GM18867 (cell line): ENCODE results near the gene CFAP20DC.
"Not testable (repeated sequence)": the region's sequence is repeated elsewhere in the genome, so short reads cannot be mapped to it uniquely, and the experiment has no call there.

Experiments
- ATAC-seq: cut with Tn5 transposase; IDR thresholded peaks from one replicate; pipeline ENCODE4 v1.9.1; 2021; ENCODE audit warnings: mild to moderate bottlenecking, moderate library complexity; ENCODE audit not compliant: unreplicated experiment

The CFAP20DC gene

DNA sequence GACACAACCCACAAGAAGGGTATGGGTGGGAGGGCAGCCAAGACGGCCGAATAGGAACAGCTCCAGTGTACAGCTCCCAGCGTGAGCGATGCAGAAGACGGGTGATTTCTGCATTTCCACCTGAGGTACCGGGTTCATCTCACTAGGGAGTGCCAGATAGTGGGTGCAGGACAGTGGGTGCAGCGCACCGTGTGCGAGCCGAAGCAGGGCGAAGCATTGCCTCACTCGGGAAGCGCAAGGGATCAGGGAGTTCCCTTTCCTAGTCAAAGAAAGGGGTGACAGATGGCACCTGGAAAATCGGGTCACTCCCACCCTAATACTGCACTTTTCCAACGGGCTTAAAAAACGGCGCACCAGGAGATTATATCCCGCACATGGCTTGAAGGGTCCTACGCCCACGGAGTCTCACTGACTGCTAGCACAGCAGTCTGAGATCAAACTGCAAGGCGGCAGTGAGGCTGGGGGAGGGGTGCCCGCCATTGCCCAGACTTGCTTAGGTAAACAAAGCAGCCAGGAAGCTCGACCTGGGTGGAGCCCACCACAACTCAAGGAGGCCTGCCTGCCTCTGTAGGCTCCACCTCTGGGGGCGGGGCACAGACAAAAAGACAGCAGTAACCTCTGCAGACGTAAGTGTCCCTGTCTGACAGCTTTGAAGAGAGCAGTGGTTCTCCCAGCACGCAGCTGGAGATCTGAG lies 243.1 kb downstream of the CFAP20DC start:
- not testable (repeated sequence) for ATAC-seq

DNA sequence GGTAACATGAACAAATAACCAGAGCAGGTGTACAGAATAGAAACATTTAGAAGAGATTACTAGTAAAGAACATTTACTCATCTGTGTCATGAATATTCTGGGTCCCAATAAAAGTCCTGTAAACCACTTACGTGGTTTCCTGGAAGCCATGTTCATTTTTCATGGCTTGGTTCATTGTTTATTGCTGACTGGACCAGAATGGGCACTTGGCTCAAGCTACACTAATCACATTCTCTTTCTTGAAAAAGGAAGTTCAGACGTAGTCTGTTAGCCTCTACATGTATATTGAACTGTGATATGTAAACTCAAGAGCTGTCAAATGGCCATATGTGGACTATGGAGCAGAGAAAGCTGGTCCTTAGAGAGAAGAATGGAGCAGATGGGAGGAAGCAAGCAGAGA lies 244.9 kb downstream of the CFAP20DC start:
- ATAC-seq = no peak

DNA sequence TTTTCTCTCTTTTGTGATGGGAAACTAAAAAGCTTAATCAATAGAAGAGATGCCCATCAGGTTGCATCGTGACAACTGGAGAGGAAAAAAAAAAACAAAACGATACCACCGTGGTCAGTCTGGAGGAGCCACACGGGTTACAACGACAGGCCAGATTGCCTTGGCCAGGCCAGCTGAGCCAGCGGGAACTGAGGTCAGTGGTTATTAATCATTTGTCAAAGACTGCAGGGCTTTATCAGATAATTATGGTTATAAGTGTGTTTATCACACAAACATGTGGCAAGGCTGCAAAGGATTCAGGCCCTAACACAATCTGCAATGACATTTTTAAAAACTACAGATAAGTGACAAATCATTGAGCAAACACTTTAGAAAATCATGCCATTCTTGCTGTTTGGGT lies 248.3 kb downstream of the CFAP20DC start:
- ATAC-seq = no peak

DNA sequence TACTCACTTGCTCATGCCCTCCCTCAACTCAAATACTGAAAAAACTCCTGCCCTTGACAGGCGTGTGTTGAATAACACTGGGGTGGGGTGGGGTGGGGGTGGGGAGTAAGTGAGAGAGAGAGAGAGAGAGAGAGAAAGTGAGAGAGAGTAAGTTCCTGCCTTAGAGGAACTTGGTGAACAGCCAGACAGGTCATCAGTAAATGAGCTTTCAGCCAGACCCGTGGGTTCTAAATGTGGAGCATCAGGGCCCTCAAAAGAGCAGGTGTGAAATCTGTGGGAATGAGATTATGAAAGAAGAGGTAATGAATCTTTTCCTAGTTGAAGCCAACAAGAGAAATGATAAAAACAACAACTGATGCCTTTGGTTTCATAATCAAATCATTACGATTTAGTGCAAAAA lies 248.9 kb downstream of the CFAP20DC start:
- no peak for ATAC-seq

DNA sequence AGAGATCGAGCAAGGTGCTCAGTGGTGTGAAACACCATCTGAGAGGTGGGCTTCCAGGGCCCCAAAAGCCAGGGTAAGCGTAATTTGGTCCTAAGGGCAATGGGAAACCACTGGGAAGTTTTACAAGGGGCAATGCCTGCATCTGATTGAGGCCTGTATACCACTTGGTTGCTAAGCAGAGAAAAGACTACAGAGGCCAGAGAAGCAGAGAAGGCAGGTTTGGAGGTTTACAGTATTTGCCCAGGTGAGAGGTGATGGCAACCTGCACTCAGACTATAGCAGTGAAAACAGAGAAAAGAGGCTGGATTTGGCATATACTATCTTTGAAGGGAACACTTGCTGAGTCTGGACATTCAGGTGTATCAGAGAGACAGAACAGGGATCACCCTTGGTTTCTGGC lies 249.8 kb downstream of the CFAP20DC start:
- no peak for ATAC-seq

DNA sequence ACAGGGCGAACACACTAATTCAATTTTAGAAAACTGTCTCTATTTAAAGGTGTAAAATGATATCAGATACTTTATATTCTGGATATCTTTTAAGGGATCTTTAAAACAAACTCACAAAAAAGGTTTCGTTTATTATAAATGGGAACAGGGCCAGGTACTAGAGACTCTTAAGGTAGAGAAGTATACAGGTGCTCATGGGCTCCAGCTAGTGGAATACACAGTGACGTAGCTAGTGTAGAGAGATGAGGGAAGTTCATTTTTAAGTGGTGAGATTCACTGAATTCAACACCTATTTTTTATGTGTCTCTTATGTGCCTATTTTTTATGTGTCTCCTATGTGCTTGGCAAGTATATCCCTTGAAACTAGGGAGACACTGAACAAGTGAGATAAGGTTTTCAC lies 250.6 kb downstream of the CFAP20DC start:
- ATAC-seq = no peak

DNA sequence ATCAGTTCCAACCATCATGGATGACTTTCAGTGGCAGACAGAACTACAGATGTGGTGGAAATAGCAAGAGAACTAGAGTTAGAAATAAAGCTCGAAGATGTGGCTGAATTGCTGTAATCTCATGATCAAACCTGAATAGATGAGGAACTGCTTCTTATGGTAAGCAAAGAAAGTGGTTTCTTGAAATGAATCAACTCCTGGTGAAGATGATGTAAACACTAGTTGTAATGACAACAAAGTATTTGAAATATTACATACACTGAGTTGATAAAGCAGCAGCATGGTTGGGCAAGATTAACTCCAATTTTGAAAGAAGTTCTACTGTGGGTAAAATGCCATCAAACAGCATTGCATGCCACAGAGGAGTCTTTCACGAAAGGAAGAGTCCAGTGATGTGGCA lies 251.5 kb downstream of the CFAP20DC start:
- no peak for ATAC-seq

DNA sequence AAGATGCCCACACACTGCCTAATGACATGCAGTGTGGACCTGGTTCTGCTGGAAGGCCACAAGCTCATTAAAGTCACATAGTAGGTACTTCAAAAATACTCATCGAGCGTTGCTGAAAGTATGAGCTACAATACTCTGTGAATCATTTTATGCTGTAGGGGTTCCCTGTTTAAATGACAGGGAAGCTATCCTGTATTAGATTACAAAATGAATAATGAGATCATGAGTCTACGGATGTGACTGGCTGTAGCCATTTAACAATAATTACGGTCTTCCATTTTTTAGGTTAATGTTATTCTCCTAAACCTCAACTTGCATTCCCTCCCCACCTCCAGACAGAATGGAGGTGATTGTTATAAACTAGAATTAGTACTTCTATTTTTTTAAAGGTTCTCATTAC lies 255.1 kb downstream of the CFAP20DC start:
- no peak for ATAC-seq

DNA sequence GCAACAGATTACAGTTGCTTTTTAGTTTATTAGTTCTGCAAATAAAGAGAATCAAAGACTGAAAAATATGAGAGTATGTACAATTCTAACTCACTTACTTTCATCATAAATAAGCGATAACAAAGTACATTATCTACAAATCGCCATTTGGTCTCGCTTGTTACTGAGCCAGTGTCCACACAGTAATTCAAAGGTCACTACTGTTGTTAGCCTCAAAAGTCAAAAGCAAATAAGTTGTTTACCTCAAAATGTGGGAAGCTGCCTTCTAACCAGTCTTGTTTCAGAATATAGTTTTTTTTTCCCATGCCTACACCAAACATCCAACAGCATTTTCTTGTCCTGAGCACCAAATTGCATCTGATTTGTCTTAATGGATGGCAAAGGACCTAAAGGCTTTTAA lies 255.9 kb downstream of the CFAP20DC start:
- no peak for ATAC-seq

DNA sequence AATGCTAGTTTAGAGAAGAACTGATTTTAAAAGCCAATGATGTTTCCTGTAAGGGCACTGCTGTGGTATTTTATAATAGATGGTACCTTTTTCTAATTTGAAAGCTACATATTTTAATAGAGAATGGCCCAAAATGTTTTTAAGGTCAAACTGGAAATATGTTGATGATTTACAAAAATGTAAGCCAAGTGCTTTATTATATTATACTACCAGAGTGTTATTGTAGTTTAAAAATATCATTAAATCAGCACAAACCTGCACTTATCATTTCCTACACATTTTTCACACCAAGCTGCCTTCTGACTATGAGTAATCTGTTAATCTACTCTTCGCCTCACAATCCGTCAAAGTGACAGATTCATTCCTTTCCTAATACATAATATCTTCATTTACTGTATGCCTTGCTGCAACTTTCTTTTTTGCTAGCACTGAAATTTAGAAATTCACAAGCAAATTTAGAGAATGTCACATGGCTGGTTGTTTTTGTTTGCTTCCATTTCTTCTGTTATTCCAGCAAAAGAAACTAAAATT lies 256.8 kb downstream of the CFAP20DC start:
- no peak for ATAC-seq

DNA sequence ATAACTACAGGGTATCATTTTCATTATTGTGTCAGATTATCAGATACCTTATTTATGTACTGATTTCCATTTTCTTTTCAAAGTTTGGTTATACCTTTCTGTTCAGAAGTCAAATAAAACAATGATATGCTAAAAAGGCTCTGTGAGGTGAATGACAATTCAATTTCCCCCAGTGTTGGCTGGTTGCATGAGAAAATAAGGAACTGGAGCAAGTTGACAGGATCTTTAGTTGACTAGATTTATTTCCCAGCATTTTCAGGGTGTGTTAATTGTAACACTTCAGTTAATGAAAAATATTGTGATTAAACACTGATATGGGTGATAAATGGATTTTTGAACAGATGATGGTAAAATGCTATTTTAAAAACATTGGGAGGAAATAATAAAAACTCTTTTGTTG lies 260.4 kb downstream of the CFAP20DC start:
- no peak for ATAC-seq

DNA sequence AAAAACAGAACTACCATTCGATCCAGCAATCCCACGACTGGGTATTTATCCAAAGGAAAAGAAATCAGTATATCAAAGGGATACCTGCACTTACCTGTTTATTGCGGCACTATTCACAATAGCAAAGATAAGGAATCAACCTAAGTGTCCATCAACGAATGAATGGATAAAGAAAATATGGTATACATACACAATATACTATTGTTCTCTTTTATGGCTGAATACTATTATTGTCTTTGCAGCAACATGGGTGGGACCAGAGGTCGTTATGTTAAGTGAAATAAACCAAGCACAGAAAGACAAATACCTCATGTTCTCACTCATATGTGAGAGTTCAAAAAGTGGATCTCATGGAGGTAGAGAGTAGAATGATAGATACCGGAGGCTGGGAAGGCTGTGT lies 264.9 kb downstream of the CFAP20DC start:
- ATAC-seq = no peak

DNA sequence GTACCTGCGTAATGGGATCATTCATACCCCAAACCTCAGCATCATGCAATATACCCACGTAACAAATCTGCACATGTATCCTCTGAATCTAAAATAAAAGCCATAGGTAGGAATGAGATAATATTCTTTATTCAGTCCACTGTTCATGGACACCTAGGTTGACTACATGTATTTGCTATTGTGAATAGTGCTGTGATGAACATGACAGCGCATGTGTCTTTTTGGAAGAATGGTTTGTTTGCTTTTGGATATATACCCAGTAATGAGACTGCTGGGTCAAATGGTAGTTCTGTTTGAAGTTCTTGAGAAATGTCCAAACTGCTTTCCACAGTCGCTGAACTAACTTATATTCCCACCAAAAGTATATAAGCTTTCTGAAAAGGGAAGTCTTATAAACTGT lies 265.4 kb downstream of the CFAP20DC start:
- ATAC-seq = no peak

DNA sequence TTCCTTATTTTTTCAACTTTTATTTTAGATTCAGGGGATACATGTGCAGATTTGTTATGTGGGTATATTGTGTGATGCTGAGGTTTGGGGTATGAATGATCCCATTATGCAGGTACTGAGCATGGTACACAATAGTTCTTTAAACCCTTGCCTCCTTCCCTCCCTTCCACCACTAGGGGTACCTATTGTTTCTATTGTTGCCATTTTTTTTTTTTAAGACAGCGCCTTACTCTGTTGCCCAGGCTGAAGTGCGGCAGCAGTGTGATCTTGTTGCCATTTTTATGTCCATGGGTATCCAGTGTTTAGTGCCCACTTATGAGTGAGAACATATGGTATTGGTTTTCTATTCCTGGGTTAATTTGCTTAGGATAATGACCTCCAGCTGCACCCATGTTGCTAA lies 266.0 kb downstream of the CFAP20DC start:
- ATAC-seq = no peak

DNA sequence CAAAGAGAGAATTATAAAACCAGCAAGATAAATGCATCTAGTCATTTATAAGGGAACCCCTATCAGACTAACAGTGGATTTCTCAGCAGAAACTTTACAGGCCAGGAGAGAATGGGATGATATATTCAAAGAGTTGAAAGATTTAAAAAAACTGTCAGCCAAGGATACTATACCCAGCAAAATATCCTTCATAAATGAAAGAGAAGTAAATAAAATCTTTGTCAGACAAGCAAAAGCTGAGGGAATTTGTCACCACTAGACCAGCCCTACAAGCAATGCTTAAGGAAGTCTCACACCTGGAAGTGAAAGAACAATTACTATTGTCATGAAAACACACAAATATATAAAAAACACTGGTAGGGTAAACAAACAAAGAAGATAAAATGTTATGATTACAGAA lies 269.9 kb downstream of the CFAP20DC start:
- no peak for ATAC-seq

DNA sequence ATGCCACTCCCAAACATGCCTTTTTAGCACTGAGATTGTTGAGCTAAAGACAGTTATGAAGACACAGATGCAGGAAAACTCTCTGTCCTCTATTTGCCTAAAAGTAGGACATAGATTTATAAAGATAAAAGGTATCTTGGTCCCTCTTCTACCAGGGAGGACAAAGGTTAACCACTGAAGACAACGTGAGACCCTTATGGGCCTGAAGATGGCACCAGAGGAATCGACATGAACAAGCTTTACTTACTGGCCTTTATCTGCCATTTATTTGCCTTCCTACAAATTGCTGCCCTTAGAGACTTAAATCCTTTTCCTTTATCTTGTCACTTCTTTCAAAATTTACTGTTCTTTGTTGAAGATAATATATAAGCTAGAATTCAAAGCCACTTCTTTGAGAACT lies 273.6 kb downstream of the CFAP20DC start:
- no peak for ATAC-seq

DNA sequence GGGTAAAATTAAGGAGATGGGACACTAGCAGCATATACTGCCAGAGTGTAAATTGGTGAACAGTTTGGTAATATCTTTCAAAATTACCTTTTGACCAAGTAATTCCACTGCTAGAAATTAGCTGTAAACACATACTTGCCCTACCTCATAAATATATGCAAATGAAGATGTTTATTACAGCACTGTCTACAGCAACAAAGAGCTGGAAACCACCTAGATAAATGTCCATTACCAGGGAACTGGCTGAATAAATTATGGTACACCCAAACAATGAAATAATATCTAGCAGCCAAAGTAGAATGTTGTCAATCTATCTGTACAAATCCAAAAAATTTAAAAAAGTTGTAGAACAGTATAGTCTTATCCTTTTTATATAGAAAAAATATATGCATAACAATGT lies 277.4 kb downstream of the CFAP20DC start:
- no peak for ATAC-seq

DNA sequence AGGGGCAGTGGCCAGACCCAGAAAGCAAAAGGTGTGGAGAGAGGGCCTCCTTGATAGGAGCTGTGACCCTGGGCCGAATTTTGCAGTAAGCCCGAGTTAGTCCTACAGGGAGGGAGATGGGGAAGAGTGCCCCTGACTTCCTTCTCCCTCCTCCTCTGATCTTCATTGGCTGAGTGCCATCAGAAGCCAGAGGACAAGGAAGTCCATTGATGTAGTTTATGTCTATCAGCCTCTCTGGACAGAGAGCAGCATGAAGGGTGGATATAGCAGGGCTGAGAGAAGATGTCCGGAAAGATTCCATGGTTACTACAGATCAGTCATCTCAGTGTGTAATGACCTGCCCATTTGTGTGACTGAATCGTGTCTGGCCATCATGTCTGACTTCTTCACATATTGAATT lies 280.8 kb downstream of the CFAP20DC start:
- no peak for ATAC-seq

DNA sequence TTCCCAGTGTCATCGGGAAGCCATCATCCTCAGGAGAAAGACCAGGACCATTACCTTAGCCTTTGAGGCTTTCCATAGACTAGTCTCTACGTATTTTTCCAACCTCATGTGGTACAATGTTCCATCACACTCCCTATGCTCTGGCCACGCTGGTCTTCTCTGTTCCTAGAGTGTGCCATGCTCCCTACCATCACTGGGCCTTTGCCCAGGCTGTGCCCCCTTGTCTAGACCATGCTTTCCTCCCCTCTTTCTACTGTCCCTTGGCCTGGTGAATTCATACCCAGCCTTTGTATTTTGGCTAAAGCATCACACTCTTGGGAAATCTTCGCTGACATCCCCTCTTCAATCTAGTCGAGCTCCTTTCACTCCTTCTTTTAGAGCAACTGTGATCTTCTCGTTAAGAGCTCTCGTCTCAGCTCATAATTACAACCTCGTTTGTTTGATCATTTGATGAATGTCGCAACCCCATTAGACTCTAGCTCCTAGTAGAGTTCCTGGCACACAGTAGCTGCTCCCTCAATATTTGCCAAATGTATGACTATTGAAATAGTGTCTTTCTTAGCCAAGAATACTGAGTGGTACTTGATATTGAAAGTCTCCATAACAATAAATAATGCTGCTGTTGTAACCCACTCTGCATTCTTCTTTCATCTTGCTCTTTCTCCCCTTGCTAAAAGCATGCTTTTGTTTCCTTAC lies 283.1 kb downstream of the CFAP20DC start:
- ATAC-seq = no peak

DNA sequence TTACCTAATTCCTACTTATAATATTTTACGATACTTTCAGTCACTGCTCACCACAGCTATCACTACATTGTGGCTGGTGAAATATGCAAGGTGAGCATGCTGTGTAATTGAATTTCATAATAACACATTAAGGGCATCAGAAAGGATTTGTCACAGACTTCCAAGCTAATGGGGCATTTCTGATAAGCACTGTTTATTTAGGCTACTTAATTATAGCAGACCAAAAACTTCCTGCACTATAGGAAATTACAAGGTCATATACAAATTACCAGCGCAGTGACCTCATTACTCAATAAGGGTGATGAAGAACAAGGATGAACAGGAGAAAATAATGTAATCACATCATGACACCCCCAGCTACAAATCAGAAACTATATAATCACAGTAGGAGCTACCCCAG lies 294.7 kb downstream of the CFAP20DC start:
- ATAC-seq = no peak

DNA sequence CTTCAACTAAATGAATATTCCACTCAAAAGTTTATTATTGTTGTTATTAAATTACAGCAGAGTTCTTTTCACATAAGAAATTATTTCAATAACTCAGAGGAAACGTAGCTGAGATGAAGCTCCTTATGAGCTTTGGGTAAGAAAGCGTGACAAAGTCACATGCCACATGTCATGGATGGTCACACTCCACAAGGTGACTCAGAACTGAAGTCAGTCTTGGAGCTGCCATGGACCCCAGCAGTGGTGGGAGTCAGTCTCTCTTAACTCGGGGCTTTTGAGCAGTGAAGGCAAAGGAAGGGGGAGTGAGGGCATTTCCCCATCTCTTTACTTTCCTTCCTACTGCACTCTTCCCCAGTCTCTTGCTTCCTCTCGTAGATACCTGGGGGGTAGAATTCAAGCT lies 295.8 kb downstream of the CFAP20DC start:
- peak; percentile 53 for ATAC-seq

DNA sequence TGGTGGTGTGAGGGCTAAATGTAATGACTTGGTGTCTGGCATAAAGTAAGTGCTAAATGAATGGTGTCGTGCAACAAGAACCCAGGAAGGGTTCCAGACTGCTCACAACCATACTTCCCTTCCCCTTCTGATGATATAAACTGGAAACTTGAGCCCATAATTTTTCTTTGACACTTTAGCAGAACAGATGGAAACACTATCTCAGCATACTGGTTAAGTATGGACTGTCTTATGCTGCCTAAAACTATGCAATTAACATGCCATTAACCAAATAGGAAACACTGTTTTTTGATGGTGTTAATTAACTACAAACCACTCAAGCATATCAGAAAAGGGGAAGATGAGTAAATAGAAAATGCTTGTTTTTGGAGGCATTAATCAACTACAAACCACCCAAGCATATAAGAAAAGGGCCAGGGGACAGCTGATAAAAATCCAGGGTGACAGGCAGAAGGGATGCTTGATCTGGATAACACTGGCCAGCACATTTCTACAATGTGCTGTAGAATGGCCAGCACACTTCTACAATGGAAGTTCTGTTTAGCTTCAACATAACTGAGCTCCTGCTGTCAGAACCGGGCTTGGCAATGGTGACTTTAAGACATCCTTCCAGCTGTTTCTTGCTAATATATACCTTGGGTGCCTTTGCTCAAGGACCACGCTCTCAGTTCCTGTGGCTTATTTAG lies 297.8 kb downstream of the CFAP20DC start:
- ATAC-seq = no peak
